Activated CD4-positive, alpha-beta T cell treated with anti-CD3 and anti-CD28 coated beads for 36 hours (primary cell): ENCODE results near the gene MORC4. TPM values are rescaled to one million over a fixed set of nuclear protein-coding genes. Genes with fewer than 3 reads are reported as not detected.

Experiments used
- ATAC-seq: fragments of 200-7000 bp; cut with Tn5 transposase; one replicate; pipeline ENCODE4 v1.10.0; 2021; ENCODE audit warnings: mild to moderate bottlenecking, moderate library complexity
- CTCF ChIA-PET: fragments of 350-600 bp; sonication (Branson Sonifier 250); formaldehyde crosslinking; loops from one replicate; lab custom pipeline; 2021; ENCODE audit warnings: antibody characterized with exemption; lab: Charles Lee
- POLR2A ChIA-PET: fragments of 350-600 bp; sonication (Branson Sonifier 250); formaldehyde crosslinking; loops from one replicate; lab custom pipeline; 2021; ENCODE audit warnings: antibody characterized with exemption, inconsistent platforms; lab: Charles Lee
- DNase-seq: peaks from one replicate; pipeline ENCODE4 v3.0.0-alpha.2; 2020
- H3K27ac Mint-ChIP-seq: one replicate; pipeline ENCODE4 v1.8.0; 2021; ENCODE audit warnings: mixed read lengths
- H3K27me3 Mint-ChIP-seq: one replicate; pipeline ENCODE4 v1.8.0; 2021; ENCODE audit warnings: mixed read lengths
- H3K36me3 Mint-ChIP-seq: one replicate; pipeline ENCODE4 v1.8.0; 2021; ENCODE audit warnings: low read depth, mixed read lengths
- H3K4me1 Mint-ChIP-seq: one replicate; pipeline ENCODE4 v1.8.0; 2021; ENCODE audit warnings: mixed read lengths
- H3K4me3 Mint-ChIP-seq: one replicate; pipeline ENCODE4 v1.8.0; 2021; ENCODE audit warnings: mild to moderate bottlenecking, moderate library complexity, mixed read lengths
- H3K9me3 Mint-ChIP-seq: one replicate; pipeline ENCODE4 v1.8.0; 2021; ENCODE audit warnings: low read depth, mixed read lengths
- intact Hi-C, 2 experiments: fragments of 100-400 bp; cut with DNase I in 1 of 2; cut with micrococcal nuclease in 1 of 2; formaldehyde crosslinking; loops; one replicate each; pipeline versions ENCODE4 v1.14.2 to v1.15.1; 2022 to 2024; cut with DNase I, micrococcal nuclease
- total RNA-seq, 2 experiments: library from RNA; stranded (reverse); gene quantifications; one replicate each; pipeline ENCODE4 v1.2.3, GENCODE V29; 2021

MORC4 gene
- total RNA-seq = 1 to 10 TPM; 9.3 to 9.8 TPM

DNA sequence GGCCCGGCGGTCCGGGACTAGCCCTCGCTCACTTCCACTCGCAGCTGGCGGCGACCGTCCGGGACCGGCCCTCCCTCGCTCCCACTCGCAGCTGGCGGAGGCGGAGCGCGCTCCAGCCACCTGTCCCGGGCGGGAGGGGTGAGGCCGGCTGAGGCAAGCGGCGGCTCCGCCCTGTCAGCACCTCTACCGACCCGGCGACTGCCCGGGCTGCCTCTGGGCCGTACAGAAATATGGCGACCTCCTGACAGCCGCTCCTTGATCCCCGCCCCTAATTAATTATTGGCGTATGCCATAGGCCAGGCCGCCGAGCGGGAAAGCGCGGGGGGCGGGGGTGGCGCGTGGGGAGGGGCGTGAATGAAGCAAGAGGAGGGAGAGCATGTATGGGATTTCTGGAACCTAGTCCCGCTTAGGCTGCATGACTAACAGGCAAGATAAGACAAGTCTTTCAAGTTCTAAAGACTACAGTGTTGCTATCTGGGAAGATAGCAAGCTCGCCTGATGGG, at the start of gene MORC4:
Gene MORC4 (minus strand): TSS at position 200 of the 503 bp plus-strand sequence. CDS start 243 bp downstream, outside the sequence.
- H3K36me3 Mint-ChIP-seq = no peaks in the 10 kb centered on the region
- H3K27me3 Mint-ChIP-seq = no peaks in the 10 kb centered on the region
- POLR2A ChIA-PET = no interaction called here
- peak within 1 kb of the TSS; percentile 78 for H3K27ac Mint-ChIP-seq
- CTCF ChIA-PET = no interaction called here
- H3K4me1 Mint-ChIP-seq = peaks cover 3% of the 10 kb centered on the region
- no peaks in the 10 kb centered on the region for H3K9me3 Mint-ChIP-seq
- ATAC-seq (peak; percentile 94), DNase-seq (peak; percentile 80)
- intact Hi-C loops = loop anchor here in 1 of 2 experiments (1.0 kb wide), 1 partner anchor 777 kb away; the partner anchor contains the start of gene NCBP2L
- H3K4me3 Mint-ChIP-seq = peak within 1 kb of the TSS; percentile 80

DNA sequence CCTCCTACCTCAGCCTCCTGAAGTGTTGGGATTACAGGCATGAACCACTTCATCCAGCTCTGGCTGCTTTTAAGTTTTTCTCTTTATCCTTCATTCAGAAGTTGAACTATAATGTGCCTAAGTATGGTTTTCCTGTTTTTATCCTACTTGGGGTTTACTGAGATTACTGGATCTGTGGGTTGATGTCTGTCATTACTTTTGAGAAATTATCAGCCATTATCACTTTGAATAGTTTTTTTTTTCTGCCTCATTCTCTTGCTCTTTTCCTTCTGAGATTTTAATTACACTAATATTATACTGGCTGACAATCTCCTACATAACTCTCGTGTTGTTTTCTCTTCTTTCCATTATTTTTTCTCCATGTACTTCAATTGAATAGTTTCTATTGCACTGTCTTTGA, 47.6 kb upstream of the MORC4 start:
- Mint-ChIP-seq H3K27ac (no peak overlapping the region), H3K4me1 (no peaks in the 10 kb centered on the region), H3K4me3 (no peak overlapping the region), H3K9me3 (no peaks in the 10 kb centered on the region), H3K27me3 (peaks cover 4% of the 10 kb centered on the region), H3K36me3 (no peaks in the 10 kb centered on the region)
- DNase-seq (no peak), ATAC-seq (no peak)
- intact Hi-C loops = no loop called here
- ChIA-PET CTCF (no interaction called here), POLR2A (no interaction called here)

DNA sequence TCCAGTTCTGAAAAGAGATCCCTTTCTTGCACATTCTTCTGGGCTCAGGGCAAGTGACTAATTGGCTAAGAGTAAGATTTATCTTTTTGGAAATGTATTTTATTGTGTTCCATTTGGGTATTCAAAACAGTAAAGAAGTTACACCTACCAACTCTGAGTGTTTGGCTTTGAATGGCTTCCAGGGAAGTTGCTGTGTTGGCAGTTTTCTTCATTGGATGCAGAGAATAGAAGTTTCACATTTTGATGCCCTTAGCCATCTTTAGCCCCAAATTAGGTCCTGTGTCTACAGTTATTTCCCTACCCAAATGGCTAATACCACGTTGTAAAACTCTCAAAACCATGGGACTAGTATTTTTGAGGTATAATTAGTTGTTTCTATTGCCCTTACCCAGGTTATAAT, 29.7 kb upstream of the MORC4 start:
- no peak overlapping the region for H3K4me3 Mint-ChIP-seq
- peaks cover 2% of the 10 kb centered on the region for H3K27me3 Mint-ChIP-seq
- no peaks in the 10 kb centered on the region for H3K4me1 Mint-ChIP-seq
- ChIA-PET CTCF (no interaction called here), POLR2A (no interaction called here)
- H3K27ac Mint-ChIP-seq = no peak overlapping the region
- H3K9me3 Mint-ChIP-seq = no peaks in the 10 kb centered on the region
- DNase-seq = no peak
- H3K36me3 Mint-ChIP-seq = no peaks in the 10 kb centered on the region
- intact Hi-C loops = loop anchor here in 1 of 2 experiments (10.0 kb wide), 1 partner anchor 405 kb away; no protein-coding TSS in a partner anchor
- no peak for ATAC-seq

DNA sequence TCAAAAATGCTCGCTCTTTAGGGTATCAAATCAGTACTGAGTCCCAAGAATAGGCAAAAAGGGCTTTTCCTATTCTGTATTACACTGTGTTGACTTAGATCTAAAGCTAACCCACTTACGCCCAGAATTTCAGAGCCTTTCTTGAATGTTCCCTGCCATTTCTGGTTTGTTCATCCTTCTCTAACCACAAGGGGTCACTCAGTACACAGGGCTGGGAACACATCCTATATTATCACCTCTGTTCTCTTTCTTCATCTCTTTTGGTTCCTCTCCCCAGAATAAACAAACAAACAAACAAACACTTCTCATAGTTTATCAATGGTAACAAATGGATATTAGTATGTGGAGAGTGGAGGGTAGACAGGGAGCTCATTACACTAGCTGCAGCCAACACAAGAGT, 25.5 kb upstream of the MORC4 start:
- POLR2A ChIA-PET = no interaction called here
- ATAC-seq (no peak), DNase-seq (no peak)
- CTCF ChIA-PET = interaction anchor here (0.7 kb wide), 2 partner anchors 23 to 321 kb away, joined by 3 read pairs; no protein-coding TSS in a partner anchor
- intact Hi-C loops = loop anchor here in 1 of 2 experiments (10.0 kb wide), 1 partner anchor 409 kb away; no protein-coding TSS in a partner anchor
- Mint-ChIP-seq H3K4me1 (no peaks in the 10 kb centered on the region), H3K27ac (no peak overlapping the region), H3K9me3 (no peaks in the 10 kb centered on the region), H3K4me3 (no peak overlapping the region), H3K27me3 (no peaks in the 10 kb centered on the region), H3K36me3 (no peaks in the 10 kb centered on the region)

DNA sequence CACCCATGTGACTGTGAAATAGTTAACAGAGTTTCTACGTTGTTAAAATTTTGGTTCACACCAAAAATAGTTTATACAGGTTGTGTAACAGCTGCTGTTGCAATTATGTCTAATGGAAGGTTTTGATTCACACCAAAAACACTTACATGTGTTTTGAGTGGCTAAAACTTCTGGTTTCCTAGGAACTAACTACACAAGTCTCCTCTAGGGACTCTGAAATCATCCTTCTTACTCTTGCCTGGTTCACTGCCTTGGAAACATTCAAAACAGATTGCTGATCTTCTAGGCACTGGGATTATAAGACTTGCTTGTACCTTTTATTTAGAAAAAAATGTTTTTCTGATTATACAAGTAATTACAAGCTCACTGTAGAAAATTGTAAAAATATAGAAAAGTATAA, 14.9 kb upstream of the MORC4 start:
- Mint-ChIP-seq H3K4me1 (no peaks in the 10 kb centered on the region), H3K36me3 (no peaks in the 10 kb centered on the region), H3K27me3 (no peaks in the 10 kb centered on the region), H3K27ac (no peak overlapping the region), H3K4me3 (no peak overlapping the region), H3K9me3 (peaks cover 2% of the 10 kb centered on the region)
- no peak for DNase-seq
- intact Hi-C loops = no loop called here
- POLR2A ChIA-PET = no interaction called here
- ATAC-seq = no peak
- CTCF ChIA-PET = interaction anchor here (1.1 kb wide), 1 partner anchor 121 kb away, joined by 3 read pairs; no protein-coding TSS in a partner anchor

DNA sequence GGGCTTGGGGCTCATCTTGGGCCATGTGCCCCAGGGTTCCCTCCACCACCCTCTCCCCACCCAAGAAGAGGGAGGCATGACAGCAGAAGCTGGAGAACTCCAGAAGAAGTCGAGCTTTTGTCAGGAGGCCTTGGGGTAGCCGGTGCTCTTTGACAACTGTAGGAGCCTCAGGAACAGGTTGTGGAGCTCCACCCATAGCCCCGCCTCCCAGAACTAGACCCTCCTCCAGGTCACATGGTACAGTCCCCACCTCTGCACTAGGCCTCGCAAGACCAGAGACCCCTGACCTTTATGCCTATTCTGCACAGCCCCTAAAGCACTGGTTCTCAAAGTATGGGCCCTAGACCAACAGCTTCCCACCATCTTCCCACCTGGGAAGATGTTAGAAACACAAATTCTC, 8.0 kb upstream of the MORC4 start:
- Mint-ChIP-seq H3K9me3 (no peaks in the 10 kb centered on the region), H3K4me1 (no peaks in the 10 kb centered on the region), H3K27me3 (no peaks in the 10 kb centered on the region), H3K27ac (no peak overlapping the region), H3K36me3 (no peaks in the 10 kb centered on the region), H3K4me3 (no peak overlapping the region)
- ChIA-PET CTCF (interaction anchor here (0.5 kb wide), 1 partner anchor 189 kb away, joined by 3 read pairs; no protein-coding TSS in a partner anchor), POLR2A (no interaction called here)
- DNase-seq (no peak), ATAC-seq (no peak)
- intact Hi-C loops = no loop called here

DNA sequence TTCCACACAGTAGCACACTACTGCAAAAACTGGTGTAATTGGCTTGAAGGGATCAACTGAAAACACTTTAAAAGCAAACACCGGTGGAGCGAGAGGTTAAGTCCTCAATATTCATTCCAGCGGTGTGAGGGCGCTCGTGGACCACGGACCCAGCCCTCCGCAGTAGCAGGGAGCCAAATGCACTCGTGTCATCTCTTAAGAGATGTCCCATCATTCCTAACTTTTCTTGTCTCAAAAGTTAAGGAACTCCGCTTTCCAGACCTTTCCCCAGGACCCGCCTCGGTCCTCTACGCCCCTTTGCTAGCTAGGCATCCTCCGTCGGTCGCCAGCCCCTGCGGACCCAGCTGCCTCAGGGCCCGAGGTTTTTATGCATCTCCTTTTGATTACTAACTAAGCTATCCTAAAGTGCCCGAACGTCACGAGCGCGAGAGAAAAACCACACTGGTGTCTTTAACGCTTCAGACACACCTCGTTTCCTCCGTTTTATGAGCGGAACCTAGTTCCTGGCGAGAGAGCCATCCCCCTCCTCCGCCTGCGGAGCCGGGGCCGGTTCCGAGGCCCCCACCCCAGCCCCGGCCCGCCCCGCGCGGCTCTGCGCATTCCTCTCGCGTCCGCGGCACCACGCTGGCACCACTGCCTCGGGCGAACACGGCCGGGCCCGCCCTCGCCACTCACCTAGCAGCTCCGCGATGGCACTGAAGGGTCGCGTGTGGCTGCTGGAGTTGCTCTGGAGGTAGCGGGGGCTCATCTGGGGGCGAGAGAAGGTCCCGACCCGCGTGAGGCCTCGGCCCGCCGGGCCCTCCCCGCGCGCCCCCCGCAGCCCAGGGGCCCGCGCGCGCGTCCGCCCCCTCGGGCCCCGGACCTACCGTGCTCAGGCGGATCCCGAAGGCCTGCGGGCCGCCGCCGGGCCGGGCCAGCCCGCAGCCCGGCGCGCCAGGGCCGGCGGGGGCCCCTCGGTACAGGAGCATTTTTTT, 723 bp downstream of the MORC4 start:
- ATAC-seq (peak; percentile 65), DNase-seq (peak; percentile 66)
- peak overlapping the region; percentile 80 for H3K4me3 Mint-ChIP-seq
- H3K27me3 Mint-ChIP-seq = no peaks in the 10 kb centered on the region
- H3K4me1 Mint-ChIP-seq = peaks cover 3% of the 10 kb centered on the region
- peak overlapping the region; percentile 78 for H3K27ac Mint-ChIP-seq
- ChIA-PET CTCF (interaction anchor here (0.6 to 1.1 kb wide), 4 partner anchors 69 to 433 kb away, joined by 3 to 7 read pairs (median 4); no protein-coding TSS in a partner anchor), POLR2A (interaction anchor here (0.6 kb wide), 1 partner anchor 674 kb away, joined by 3 read pairs; no protein-coding TSS in a partner anchor)
- no peaks in the 10 kb centered on the region for H3K9me3 Mint-ChIP-seq
- H3K36me3 Mint-ChIP-seq = no peaks in the 10 kb centered on the region
- intact Hi-C loops = loop anchor here in 1 of 2 experiments (1.0 to 5.0 kb wide), 7 partner anchors 118 to 1093 kb away; partner anchors contain the start of genes ATG4A, DNAAF6, NUP62CL and PRPS1

DNA sequence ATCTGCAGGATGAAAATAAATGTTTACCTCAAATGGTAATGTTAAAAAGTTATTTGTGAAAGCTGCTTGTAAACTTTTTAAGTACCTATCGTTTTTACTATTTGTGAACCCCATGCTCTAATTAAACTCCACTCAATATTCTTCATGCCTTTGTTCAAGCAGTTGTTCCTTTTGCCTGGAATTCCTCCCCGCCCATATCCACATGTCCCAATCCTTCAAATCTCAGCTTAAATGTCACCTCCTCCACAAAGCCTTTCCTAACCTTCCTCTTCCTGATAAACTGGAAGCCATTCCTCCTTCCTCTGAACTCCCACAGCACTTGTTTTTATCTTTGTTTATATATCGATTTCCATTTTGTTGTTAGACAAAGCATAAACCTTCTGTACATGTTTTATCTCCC, 2.4 kb downstream of the MORC4 start:
- Mint-ChIP-seq H3K4me1 (peaks cover 3% of the 10 kb centered on the region), H3K9me3 (no peaks in the 10 kb centered on the region), H3K27me3 (no peaks in the 10 kb centered on the region), H3K36me3 (no peaks in the 10 kb centered on the region), H3K27ac (no peak overlapping the region), H3K4me3 (no peak overlapping the region)
- ATAC-seq (no peak), DNase-seq (no peak)
- POLR2A ChIA-PET = no interaction called here
- intact Hi-C loops = loop anchor here in 1 of 2 experiments (2.0 to 5.0 kb wide), 5 partner anchors 120 to 1095 kb away; partner anchors contain the start of genes ATG4A, DNAAF6, NUP62CL and PRPS1
- CTCF ChIA-PET = no interaction called here

DNA sequence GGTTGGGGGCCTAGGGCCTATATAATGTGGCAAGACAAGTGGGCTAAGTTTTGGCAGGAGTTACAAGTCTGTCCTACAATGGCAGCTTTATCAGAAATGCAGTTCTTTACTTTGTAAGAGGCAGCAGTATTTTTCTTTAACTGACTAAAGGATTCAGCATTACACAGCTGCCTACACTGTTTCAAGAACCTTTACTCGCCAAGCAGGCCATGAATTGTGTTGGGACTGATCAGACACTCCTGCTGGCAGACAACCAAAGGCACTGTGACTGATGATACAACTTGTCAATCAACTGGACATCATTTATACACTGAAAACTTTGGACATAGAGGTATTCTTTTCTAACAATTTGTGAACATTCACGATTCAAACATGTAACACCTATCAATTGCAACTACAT, 4.3 kb downstream of the MORC4 start:
- H3K9me3 Mint-ChIP-seq = no peaks in the 10 kb centered on the region
- POLR2A ChIA-PET = no interaction called here
- CTCF ChIA-PET = no interaction called here
- no peak overlapping the region for H3K27ac Mint-ChIP-seq
- H3K4me3 Mint-ChIP-seq = no peak overlapping the region
- DNase-seq (no peak), ATAC-seq (no peak)
- intact Hi-C loops = loop anchor here in 1 of 2 experiments (5.0 kb wide), 4 partner anchors 122 to 1097 kb away; partner anchors contain the start of genes ATG4A, PRPS1, PSMD10 and RBM41
- peaks cover 3% of the 10 kb centered on the region for H3K4me1 Mint-ChIP-seq
- no peaks in the 10 kb centered on the region for H3K36me3 Mint-ChIP-seq
- no peaks in the 10 kb centered on the region for H3K27me3 Mint-ChIP-seq

DNA sequence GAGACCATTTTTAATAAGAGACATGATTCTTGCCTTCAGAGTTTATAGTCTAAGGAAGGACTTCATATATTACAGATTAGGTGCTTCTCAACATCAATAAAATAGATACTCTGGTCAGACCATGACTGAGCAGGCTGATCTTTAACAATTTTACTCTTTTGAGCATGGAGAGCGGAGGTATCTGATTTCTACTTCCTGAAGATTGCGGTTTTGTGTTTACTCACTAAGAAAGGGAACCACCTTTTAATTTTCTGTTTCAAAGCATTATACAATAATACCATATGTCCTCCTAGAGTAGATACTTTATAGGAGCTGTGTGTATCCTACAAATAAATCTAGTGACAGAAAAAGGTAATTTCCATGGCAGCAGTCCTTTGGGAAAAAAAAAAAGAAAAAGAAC, 12.5 kb downstream of the MORC4 start:
- ATAC-seq = no peak
- Mint-ChIP-seq H3K27me3 (no peaks in the 10 kb centered on the region), H3K27ac (no peak overlapping the region), H3K4me1 (peaks cover 8% of the 10 kb centered on the region), H3K4me3 (no peak overlapping the region), H3K36me3 (peaks cover 2% of the 10 kb centered on the region), H3K9me3 (no peaks in the 10 kb centered on the region)
- DNase-seq = no peak
- intact Hi-C loops = no loop called here
- CTCF ChIA-PET = no interaction called here
- POLR2A ChIA-PET = no interaction called here

DNA sequence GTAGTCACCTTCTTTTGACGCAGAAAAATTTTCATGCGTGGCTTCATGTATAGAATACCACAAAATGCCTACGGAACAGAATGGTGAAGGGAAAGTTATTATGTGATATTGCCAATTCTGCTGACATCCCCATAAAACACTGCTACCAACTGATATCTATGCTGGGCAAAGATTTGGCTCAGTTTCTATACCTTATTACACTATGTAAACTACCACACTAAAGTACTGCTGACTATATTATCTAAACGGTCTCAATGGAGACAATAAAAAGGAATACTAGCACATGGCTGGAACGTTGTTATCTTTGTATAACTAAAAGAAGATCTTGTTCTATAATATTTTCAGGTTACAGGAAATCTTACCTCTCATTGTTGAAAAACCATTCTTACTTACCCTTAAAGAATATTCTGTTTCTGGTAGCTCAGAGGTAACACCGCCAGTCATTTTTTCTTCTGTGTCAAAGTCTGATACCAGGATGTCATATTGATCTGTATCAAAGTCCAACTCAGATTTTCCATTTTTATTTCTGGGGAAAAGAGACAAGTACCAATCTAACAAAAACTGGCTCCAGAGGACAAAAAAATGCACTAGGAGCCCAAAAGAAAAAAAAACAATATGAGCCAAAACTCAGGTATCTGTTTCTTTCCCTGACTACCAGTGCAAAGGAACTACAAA, 18.9 kb downstream of the MORC4 start:
- H3K36me3 Mint-ChIP-seq = peaks cover 4% of the 10 kb centered on the region
- H3K27ac Mint-ChIP-seq = no peak overlapping the region
- DNase-seq = no peak
- intact Hi-C loops = no loop called here
- ChIA-PET CTCF (interaction anchor here (1.0 kb wide), 1 partner anchor 693 kb away, joined by 3 read pairs; no protein-coding TSS in a partner anchor), POLR2A (no interaction called here)
- H3K4me1 Mint-ChIP-seq = no peaks in the 10 kb centered on the region
- no peaks in the 10 kb centered on the region for H3K27me3 Mint-ChIP-seq
- H3K4me3 Mint-ChIP-seq = no peak overlapping the region
- ATAC-seq = no peak
- no peaks in the 10 kb centered on the region for H3K9me3 Mint-ChIP-seq
